GM12878 (cell line): ENCODE measurements around the gene IGFBP3. TPM values are rescaled to one million over a fixed set of nuclear protein-coding genes. Genes with fewer than 3 reads are reported as not detected.
A peak's percentile ranks its signal among the peaks of the same experiment; 100 is the strongest.

Experiments
- ATAC-seq: fragments of 200-7000 bp; cut with Tn5 transposase; 3 replicates; pipeline ENCODE4 v1.9.1; 2020; ENCODE audit warnings: mild to moderate bottlenecking, moderate library complexity
- BruUV-seq: library from RNA; stranded (reverse); fragments of 400-500 nt; replicated peaks from 2 replicates; lab custom pipeline; 2021; lab: Mats Ljungman, UMichigan
- CTCF ChIA-PET: fragments of 300-600 bp; sonication (Branson Sonifier 250); formaldehyde crosslinking; extraction: SDS; loops from one replicate; lab custom pipeline; 2021; ENCODE audit warnings: inconsistent platforms; lab: Yijun Ruan, JAX
- POLR2A ChIA-PET: fragments of 350-600 bp; formaldehyde crosslinking; extraction: SDS; loops from one replicate; lab custom pipeline; 2021; ENCODE audit warnings: inconsistent platforms; lab: Charles Lee
- RAD21 ChIA-PET: fragments of 300-600 bp; sonication (Branson Sonifier 250); formaldehyde crosslinking; loops from one replicate; lab custom pipeline; 2023; ENCODE audit warnings: antibody characterized with exemption; ENCODE audit not compliant: unreplicated experiment; lab: Charles Lee
- SMC1A ChIA-PET: fragments of 300-600 bp; sonication (Branson Sonifier 250); formaldehyde crosslinking; loops from one replicate; lab custom pipeline; 2023; ENCODE audit not compliant: unreplicated experiment, uncharacterized antibody; lab: Charles Lee
- DNase-seq: peaks from one replicate; pipeline ENCODE4 v3.0.0-alpha.2; 2011; ENCODE audit warnings: low read depth, low spot score
- FAIRE-seq: peaks from 3 replicates; lab custom pipeline; 2011; peaks lifted over from hg19 to GRCh38; lab: Jason Lieb, UNC
- H2AFZ ChIP-seq: 2 replicates; pipeline ENCODE4 v1.6.0; 2011; ENCODE audit warnings: low read depth, low read length, control low read depth; ENCODE audit not compliant: control insufficient read depth
- H3K27ac ChIP-seq: 2 replicates; pipeline ENCODE4 v1.5.1; 2011; ENCODE audit warnings: control low read depth; ENCODE audit not compliant: control insufficient read depth, insufficient read depth
- H3K27me3 ChIP-seq, 2 experiments: replicated peaks in 1 of 2; 2 replicates each; pipeline versions ENCODE4 v1.6.0 to v1.6.1; 2011; ENCODE audit warnings: low read length in 1 of 2; ENCODE audit not compliant: control insufficient read depth in 2 of 2, insufficient read depth in 2 of 2
- H3K36me3 ChIP-seq, 2 experiments: 2 replicates each; pipeline ENCODE4 v1.5.1; 2011; ENCODE audit warnings: low read length in 1 of 2; ENCODE audit not compliant: control insufficient read depth in 2 of 2, insufficient read depth in 2 of 2
- H3K4me1 ChIP-seq: 2 replicates; pipeline ENCODE4 v1.6.1; 2011; ENCODE audit warnings: mild to moderate bottlenecking, low read length, moderate library complexity, mixed read lengths; ENCODE audit not compliant: control insufficient read depth, insufficient read depth
- H3K4me2 ChIP-seq: 2 replicates; pipeline ENCODE4 v1.6.0; 2011; ENCODE audit warnings: control low read depth; ENCODE audit not compliant: control insufficient read depth, insufficient read depth
- H3K4me3 ChIP-seq: fragments of 200-600 bp; sonication (generic); 2 replicates; pipeline ENCODE4 v1.5.1; 2016
- H3K79me2 ChIP-seq: 2 replicates; pipeline ENCODE4 v1.6.0; 2011; ENCODE audit warnings: low read length; ENCODE audit not compliant: control insufficient read depth, insufficient read depth
- H3K9ac ChIP-seq: 2 replicates; pipeline ENCODE4 v1.8.0; 2011; ENCODE audit warnings: low read length, control low read depth, mixed read lengths; ENCODE audit not compliant: control insufficient read depth, insufficient read depth
- H3K9me3 ChIP-seq: replicated peaks from 3 replicates; pipeline ENCODE4 v1.5.1; 2011; ENCODE audit warnings: mild to moderate bottlenecking, low read length; ENCODE audit not compliant: control insufficient read depth, insufficient read depth
- H4K20me1 ChIP-seq: 2 replicates; pipeline ENCODE4 v1.6.0; 2011; ENCODE audit not compliant: control insufficient read depth, insufficient read depth
- GABPA ChIP-seq: IDR thresholded peaks from 2 replicates; pipeline ENCODE4 v1.6.1; 2014; ENCODE audit warnings: antibody characterized with exemption, low read depth, mild to moderate bottlenecking, inconsistent platforms
- HDGF ChIP-seq: fragments of 450-650 bp; IDR thresholded peaks from 2 replicates; pipeline ENCODE4 v1.6.1; 2016; ENCODE audit warnings: antibody characterized with exemption
- IRF3 ChIP-seq: fragments of 450-650 bp; IDR thresholded peaks from 2 replicates; pipeline ENCODE4 v1.6.1; 2014; ENCODE audit warnings: mild to moderate bottlenecking
- KLF5 ChIP-seq: fragments of 450-650 bp; IDR thresholded peaks from 2 replicates; pipeline ENCODE4 v1.6.1; 2014; ENCODE audit warnings: mild to moderate bottlenecking; ENCODE audit not compliant: partially characterized antibody
- NR2C2 ChIP-seq: IDR thresholded peaks from 2 replicates; pipeline ENCODE4 v1.6.1; 2011; ENCODE audit warnings: borderline replicate concordance, low read depth; ENCODE audit not compliant: control insufficient read depth, insufficient read length
- PML ChIP-seq: IDR thresholded peaks from 2 replicates; pipeline ENCODE4 v1.6.1; 2012; ENCODE audit warnings: low read length, inconsistent platforms
- POLR2AphosphoS2 ChIP-seq: IDR thresholded peaks from 2 replicates; pipeline ENCODE4 v1.6.1; 2011; ENCODE audit warnings: low read depth, mild to moderate bottlenecking, low read length, improper control_type of control experiment, moderate library complexity
- RCOR1 ChIP-seq: conservative IDR thresholded peaks from 2 replicates; pipeline ENCODE4 v1.6.1; 2012; ENCODE audit warnings: low read depth, low read length, improper control_type of control experiment
- SMC3 ChIP-seq: IDR thresholded peaks from 2 replicates; pipeline ENCODE4 v1.6.1; 2011; ENCODE audit warnings: low read length, improper control_type of control experiment, borderline replicate concordance
- STAT1 ChIP-seq: fragments of 450-650 bp; conservative IDR thresholded peaks from 2 replicates; pipeline ENCODE4 v1.6.1; 2014; ENCODE audit warnings: antibody characterized with exemption, mild to moderate bottlenecking
- ZZZ3 ChIP-seq: IDR thresholded peaks from 2 replicates; pipeline ENCODE4 v1.6.1; 2011; ENCODE audit warnings: low read depth; ENCODE audit not compliant: control insufficient read depth, insufficient read length
- WGBS: methylation state at CpG from one replicate; pipeline ENCODE4 v1.1.6; 2016; ENCODE audit warnings: low lambda C conversion rate; ENCODE audit not compliant: insufficient replicate concordance, insufficient coverage; ENCODE audit errors: missing lambda C conversion rate; 5-methylcytosine and 5-hydroxymethylcytosine counted together
- in situ Hi-C: fragments of 300-500 bp; cut with MboI; formaldehyde crosslinking; loops from 9 replicates; pipeline ENCODE4 v1.14.3; 2018; ENCODE audit warnings: mixed read lengths
- intact Hi-C: fragments of 100-400 bp; cut with micrococcal nuclease; formaldehyde crosslinking; loops from one replicate; pipeline ENCODE4 v1.14.2; 2022; ENCODE audit not compliant: unreplicated experiment
- polyA plus RNA-seq, 11 experiments: library from polyadenylated mRNA; depleted of rRNA in 4 of 11; unstranded in 6 of 11; stranded (reverse) in 5 of 11; fragments of >200 nt; fragmentation: Nextera tagmentation in 4 of 11; fragmentation: Illumina TruSeq in 1 of 11; extraction: Ambion mirVana in 4 of 11; extraction: Trizol in 1 of 11; gene quantifications; 1 replicate in 1 of 11; 2 replicates in 10 of 11; pipeline versions ENCODE4 v1.2.1 to v1.2.3, GENCODE V29; 2011 to 2016; ENCODE audit warnings: inconsistent platforms in 2 of 11, missing spikeins in 2 of 11, low read depth in 1 of 11
- total RNA-seq, 4 experiments: library from RNA; depleted of rRNA in 3 of 4; stranded (reverse); fragments of >200 nt in 3 of 4; fragmentation: Illumina TruSeq in 1 of 4; extraction: Trizol in 1 of 4; gene quantifications; 2 replicates each; pipeline versions ENCODE4 v1.2.1 to v1.2.3, GENCODE V29; 2013 to 2021
- TF ChIP-seq, protein P1 (sequence below): fragments of 450-650 bp; IDR thresholded peaks from 2 replicates; pipeline ENCODE4 v1.6.1; 2016; ENCODE audit warnings: mild to moderate bottlenecking, moderate library complexity, borderline replicate concordance
- TF ChIP-seq, protein P2 (sequence below): IDR thresholded peaks from 2 replicates; pipeline ENCODE4 v1.6.1; 2011; ENCODE audit warnings: mild to moderate bottlenecking, low read depth, low read length, moderate library complexity; ENCODE audit not compliant: insufficient replicate concordance
- TF ChIP-seq, protein P3 (sequence below): fragments of 450-650 bp; IDR thresholded peaks from 2 replicates; pipeline ENCODE4 v1.6.1; 2017; ENCODE audit warnings: mild to moderate bottlenecking

IGFBP3 gene
- total and polyA plus RNA-seq, 10 of the 15 experiments (the other 5 are each of a cell fraction or from before 2014, with no cell fraction given), result 6.0 to 28.0 (median 15.6) TPM

- Histone ChIP-seq H3K4me2 (no peak within 1 kb of the TSS), H3K4me3 (no peak within 1 kb of the TSS), H3K9ac (no peak within 1 kb of the TSS), H4K20me1 (0 out of 2 replicates have a peak, but pooled peaks cover 4% of the 10 kb centered on the region), H3K27me3 (peaks cover 0 to 18% of the 10 kb centered on the region in 2 experiments), H3K79me2 (no peaks in the 10 kb centered on the region), H2AFZ (no peak within 1 kb of the TSS), H3K27ac (no peak within 1 kb of the TSS), H3K36me3 (no peaks in the 10 kb centered on the region), H3K9me3 (no peaks in the 10 kb centered on the region), H3K4me1 (no peaks in the 10 kb centered on the region)
- ChIA-PET RAD21 (no interaction called here), CTCF (interaction anchor here (0.8 to 1.0 kb wide), 2 partner anchors 31 to 34 kb away, joined by 3 read pairs; no protein-coding TSS in a partner anchor), POLR2A (no interaction called here), SMC1A (no interaction called here)
- BruUV-seq, result no TSS peak
- FAIRE-seq (no peak), ATAC-seq (peak; percentile 27; the same call in 1 of the 3 replicates), DNase-seq (no peak)
- intact Hi-C loops, result no loop called here
- 20% methylated on average over 62 of the region's 73 CpGs for WGBS
- in situ Hi-C loops, result no loop called here
- TF ChIP-seq ZZZ3 (no peak), SMC3 (no peak), RCOR1 (no peak), STAT1 (no peak), IRF3 (no peak), POLR2AphosphoS2 (no peak), GABPA (no peak), KLF5 (no peak), HDGF (no peak), NR2C2 (no peak), PML (no peak)
- TF ChIP-seq, protein P1, sequence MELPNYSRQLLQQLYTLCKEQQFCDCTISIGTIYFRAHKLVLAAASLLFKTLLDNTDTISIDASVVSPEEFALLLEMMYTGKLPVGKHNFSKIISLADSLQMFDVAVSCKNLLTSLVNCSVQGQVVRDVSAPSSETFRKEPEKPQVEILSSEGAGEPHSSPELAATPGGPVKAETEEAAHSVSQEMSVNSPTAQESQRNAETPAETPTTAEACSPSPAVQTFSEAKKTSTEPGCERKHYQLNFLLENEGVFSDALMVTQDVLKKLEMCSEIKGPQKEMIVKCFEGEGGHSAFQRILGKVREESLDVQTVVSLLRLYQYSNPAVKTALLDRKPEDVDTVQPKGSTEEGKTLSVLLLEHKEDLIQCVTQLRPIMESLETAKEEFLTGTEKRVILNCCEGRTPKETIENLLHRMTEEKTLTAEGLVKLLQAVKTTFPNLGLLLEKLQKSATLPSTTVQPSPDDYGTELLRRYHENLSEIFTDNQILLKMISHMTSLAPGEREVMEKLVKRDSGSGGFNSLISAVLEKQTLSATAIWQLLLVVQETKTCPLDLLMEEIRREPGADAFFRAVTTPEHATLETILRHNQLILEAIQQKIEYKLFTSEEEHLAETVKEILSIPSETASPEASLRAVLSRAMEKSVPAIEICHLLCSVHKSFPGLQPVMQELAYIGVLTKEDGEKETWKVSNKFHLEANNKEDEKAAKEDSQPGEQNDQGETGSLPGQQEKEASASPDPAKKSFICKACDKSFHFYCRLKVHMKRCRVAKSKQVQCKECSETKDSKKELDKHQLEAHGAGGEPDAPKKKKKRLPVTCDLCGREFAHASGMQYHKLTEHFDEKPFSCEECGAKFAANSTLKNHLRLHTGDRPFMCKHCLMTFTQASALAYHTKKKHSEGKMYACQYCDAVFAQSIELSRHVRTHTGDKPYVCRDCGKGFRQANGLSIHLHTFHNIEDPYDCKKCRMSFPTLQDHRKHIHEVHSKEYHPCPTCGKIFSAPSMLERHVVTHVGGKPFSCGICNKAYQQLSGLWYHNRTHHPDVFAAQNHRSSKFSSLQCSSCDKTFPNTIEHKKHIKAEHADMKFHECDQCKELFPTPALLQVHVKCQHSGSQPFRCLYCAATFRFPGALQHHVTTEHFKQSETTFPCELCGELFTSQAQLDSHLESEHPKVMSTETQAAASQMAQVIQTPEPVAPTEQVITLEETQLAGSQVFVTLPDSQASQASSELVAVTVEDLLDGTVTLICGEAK, result no peak
- TF ChIP-seq, protein P2, sequence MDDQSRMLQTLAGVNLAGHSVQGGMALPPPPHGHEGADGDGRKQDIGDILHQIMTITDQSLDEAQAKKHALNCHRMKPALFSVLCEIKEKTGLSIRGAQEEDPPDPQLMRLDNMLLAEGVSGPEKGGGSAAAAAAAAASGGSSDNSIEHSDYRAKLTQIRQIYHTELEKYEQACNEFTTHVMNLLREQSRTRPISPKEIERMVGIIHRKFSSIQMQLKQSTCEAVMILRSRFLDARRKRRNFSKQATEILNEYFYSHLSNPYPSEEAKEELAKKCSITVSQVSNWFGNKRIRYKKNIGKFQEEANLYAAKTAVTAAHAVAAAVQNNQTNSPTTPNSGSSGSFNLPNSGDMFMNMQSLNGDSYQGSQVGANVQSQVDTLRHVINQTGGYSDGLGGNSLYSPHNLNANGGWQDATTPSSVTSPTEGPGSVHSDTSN, result no peak
- TF ChIP-seq, protein P3, sequence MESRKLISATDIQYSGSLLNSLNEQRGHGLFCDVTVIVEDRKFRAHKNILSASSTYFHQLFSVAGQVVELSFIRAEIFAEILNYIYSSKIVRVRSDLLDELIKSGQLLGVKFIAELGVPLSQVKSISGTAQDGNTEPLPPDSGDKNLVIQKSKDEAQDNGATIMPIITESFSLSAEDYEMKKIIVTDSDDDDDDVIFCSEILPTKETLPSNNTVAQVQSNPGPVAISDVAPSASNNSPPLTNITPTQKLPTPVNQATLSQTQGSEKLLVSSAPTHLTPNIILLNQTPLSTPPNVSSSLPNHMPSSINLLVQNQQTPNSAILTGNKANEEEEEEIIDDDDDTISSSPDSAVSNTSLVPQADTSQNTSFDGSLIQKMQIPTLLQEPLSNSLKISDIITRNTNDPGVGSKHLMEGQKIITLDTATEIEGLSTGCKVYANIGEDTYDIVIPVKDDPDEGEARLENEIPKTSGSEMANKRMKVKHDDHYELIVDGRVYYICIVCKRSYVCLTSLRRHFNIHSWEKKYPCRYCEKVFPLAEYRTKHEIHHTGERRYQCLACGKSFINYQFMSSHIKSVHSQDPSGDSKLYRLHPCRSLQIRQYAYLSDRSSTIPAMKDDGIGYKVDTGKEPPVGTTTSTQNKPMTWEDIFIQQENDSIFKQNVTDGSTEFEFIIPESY, result no peak
Observed at GRCh38 chr7:45888185-45888992, 32.7 kb downstream of the IGFBP3 start, which contains the start of gene IGFBP1. Gene IGFBP1 (plus strand): TSS chr7:45888488. CDS start chr7:45888653, 165 bp downstream.
